ENCODE data around the gene CHCHD6.

DNA sequence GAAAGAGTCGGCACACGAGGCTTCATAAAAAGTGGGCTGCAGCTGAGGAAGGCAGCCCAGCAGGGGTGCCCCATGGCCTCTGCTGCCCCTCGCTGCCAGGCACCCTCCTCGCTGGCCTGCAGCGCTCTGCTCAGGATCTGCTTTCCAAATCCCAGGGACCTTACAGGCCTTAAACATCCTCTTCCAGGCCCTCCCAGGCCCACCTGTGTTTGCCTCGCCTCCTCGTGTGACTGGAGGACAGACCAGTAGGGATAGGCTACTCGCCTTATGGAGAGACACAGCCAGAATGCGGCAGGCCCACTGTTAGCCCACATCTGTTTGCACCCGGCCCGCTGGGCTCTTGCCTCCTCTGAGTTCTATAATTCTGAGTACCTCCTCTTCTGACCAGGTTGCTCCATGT lies 154.4 kb downstream of the CHCHD6 start:
- TF ChIP-seq EGR1 (IDR thresholded peaks at IDR 0.05; ENCODE audit: low read depth in 2 of 2), result no peak
- TF ChIP-seq, protein P1, sequence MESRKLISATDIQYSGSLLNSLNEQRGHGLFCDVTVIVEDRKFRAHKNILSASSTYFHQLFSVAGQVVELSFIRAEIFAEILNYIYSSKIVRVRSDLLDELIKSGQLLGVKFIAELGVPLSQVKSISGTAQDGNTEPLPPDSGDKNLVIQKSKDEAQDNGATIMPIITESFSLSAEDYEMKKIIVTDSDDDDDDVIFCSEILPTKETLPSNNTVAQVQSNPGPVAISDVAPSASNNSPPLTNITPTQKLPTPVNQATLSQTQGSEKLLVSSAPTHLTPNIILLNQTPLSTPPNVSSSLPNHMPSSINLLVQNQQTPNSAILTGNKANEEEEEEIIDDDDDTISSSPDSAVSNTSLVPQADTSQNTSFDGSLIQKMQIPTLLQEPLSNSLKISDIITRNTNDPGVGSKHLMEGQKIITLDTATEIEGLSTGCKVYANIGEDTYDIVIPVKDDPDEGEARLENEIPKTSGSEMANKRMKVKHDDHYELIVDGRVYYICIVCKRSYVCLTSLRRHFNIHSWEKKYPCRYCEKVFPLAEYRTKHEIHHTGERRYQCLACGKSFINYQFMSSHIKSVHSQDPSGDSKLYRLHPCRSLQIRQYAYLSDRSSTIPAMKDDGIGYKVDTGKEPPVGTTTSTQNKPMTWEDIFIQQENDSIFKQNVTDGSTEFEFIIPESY (IDR thresholded peaks at IDR 0.05), result no peak
- TF ChIP-seq, protein P2, sequence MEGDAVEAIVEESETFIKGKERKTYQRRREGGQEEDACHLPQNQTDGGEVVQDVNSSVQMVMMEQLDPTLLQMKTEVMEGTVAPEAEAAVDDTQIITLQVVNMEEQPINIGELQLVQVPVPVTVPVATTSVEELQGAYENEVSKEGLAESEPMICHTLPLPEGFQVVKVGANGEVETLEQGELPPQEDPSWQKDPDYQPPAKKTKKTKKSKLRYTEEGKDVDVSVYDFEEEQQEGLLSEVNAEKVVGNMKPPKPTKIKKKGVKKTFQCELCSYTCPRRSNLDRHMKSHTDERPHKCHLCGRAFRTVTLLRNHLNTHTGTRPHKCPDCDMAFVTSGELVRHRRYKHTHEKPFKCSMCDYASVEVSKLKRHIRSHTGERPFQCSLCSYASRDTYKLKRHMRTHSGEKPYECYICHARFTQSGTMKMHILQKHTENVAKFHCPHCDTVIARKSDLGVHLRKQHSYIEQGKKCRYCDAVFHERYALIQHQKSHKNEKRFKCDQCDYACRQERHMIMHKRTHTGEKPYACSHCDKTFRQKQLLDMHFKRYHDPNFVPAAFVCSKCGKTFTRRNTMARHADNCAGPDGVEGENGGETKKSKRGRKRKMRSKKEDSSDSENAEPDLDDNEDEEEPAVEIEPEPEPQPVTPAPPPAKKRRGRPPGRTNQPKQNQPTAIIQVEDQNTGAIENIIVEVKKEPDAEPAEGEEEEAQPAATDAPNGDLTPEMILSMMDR (IDR thresholded peaks at IDR 0.05; ENCODE audit: low read depth, low read length, missing input control), result no peak
- no peak for TF ChIP-seq HNF4A (conservative IDR thresholded peaks at IDR 0.05)
- no peak for TF ChIP-seq FOXA1 (IDR thresholded peaks at IDR 0.05)
- no peak for TF ChIP-seq FOXA2 (IDR thresholded peaks at IDR 0.05)
- no peak for TF ChIP-seq RXRA (IDR thresholded peaks at IDR 0.05)
- no peak for TF ChIP-seq RAD21 (IDR thresholded peaks at IDR 0.05)

Measured in liver (tissue), 3 donors.